Measurements from ENCODE around the gene SPON1. TPM values are rescaled to one million over a fixed set of nuclear protein-coding genes. Genes with fewer than 3 reads are reported as not detected.

The SPON1 gene
- total and polyA plus RNA-seq, 11 donors: 1.6 to 20.0 (median 6.8) TPM

- 66 to 94% (median 79%) methylated on average over 3 of the region's 3 CpGs for WGBS, 4 donors
- H3K9me3 ChIP-seq: peaks cover 0 to 6% (median 0%) of the 10 kb centered on the region in 12 donors
- no peaks in the 10 kb centered on the region for H3K4me1 ChIP-seq
- no peaks in the 10 kb centered on the region for H3K36me3 ChIP-seq
- no peak for DNase-seq
- intact Hi-C loops (cut with DNase I): no loop called here
- ATAC-seq: no peak
- no peak for TF ChIP-seq POLR2A (IDR thresholded peaks at IDR 0.05)
- TF ChIP-seq CTCF (IDR thresholded peaks at IDR 0.05): no peak
- H3K27me3 ChIP-seq: peaks cover 0 to 18% (median 0%) of the 10 kb centered on the region in 9 donors
- no peak overlapping the region for H3K4me3 ChIP-seq
- H3K27ac ChIP-seq: no peak overlapping the region
These were observed 73.9 kb downstream of the SPON1 start for GRCh38 chr11:14036469-14036868.

GRCh38 chr11:14041040-14041439 lies 78.5 kb downstream of the SPON1 start:
- 57 to 66% (median 63%) methylated on average over 4 of the region's 4 CpGs for WGBS, 4 donors
- Histone ChIP-seq H3K9me3 (peaks cover 0 to 6% (median 0%) of the 10 kb centered on the region in 12 donors), H3K27me3 (peaks cover 0 to 6% (median 0%) of the 10 kb centered on the region in 9 donors), H3K4me1 (peaks cover 0 to 5% (median 0%) of the 10 kb centered on the region in 12 donors), H3K36me3 (no peaks in the 10 kb centered on the region), H3K4me3 (no peak overlapping the region), H3K27ac (no peak overlapping the region)
- DNase-seq (no peak), ATAC-seq (no peak)
- intact Hi-C loops (cut with DNase I): no loop called here
- TF ChIP-seq CTCF (IDR thresholded peaks at IDR 0.05) (peak in 4 of 12 donors; percentile 7 to 23 (median 8)), POLR2A (IDR thresholded peaks at IDR 0.05) (no peak)

- ATAC-seq (no peak), DNase-seq (no peak)
- intact Hi-C loops (cut with DNase I): no loop called here
- WGBS, 4 donors: 85 to 92% (median 89%) methylated on average over 4 of the region's 4 CpGs
- peaks cover 0 to 6% (median 0%) of the 10 kb centered on the region in 9 donors for H3K27me3 ChIP-seq
- no peak overlapping the region for H3K4me3 ChIP-seq
- no peaks in the 10 kb centered on the region for H3K36me3 ChIP-seq
- peaks cover 0 to 6% (median 0%) of the 10 kb centered on the region in 12 donors for H3K9me3 ChIP-seq
- H3K27ac ChIP-seq: no peak overlapping the region
- peaks cover 0 to 5% (median 0%) of the 10 kb centered on the region in 12 donors for H3K4me1 ChIP-seq
- no peak for TF ChIP-seq CTCF (IDR thresholded peaks at IDR 0.05)
- no peak for TF ChIP-seq POLR2A (IDR thresholded peaks at IDR 0.05)
These were observed 79.0 kb downstream of the SPON1 start for GRCh38 chr11:14041565-14041964.

- intact Hi-C loops (cut with DNase I): no loop called here
- Histone ChIP-seq H3K9me3 (peaks cover 0 to 6% (median 0%) of the 10 kb centered on the region in 12 donors), H3K27me3 (no peaks in the 10 kb centered on the region), H3K4me1 (peaks cover 0 to 5% (median 0%) of the 10 kb centered on the region in 12 donors), H3K4me3 (no peak overlapping the region), H3K27ac (no peak overlapping the region), H3K36me3 (no peaks in the 10 kb centered on the region)
- 93 to 94% (median 93%) methylated on average over 4 of the region's 4 CpGs for WGBS, 4 donors
- TF ChIP-seq POLR2A (IDR thresholded peaks at IDR 0.05) (no peak), CTCF (IDR thresholded peaks at IDR 0.05) (no peak)
- no peak for DNase-seq
- no peak for ATAC-seq
These were observed 80.4 kb downstream of the SPON1 start for GRCh38 chr11:14042686-14043465.

Data from heart left ventricle (tissue), 16 donors.